Measurements from ENCODE around the gene CNTLN. TPM values are rescaled to one million over a fixed set of nuclear protein-coding genes. Genes with fewer than 3 reads are reported as not detected.

CNTLN gene
- 5.2 and 5.3 TPM in 2 replicates for total RNA-seq (ENCODE audit: low replicate concordance)

GRCh38 chr9:17134396-17135294 lies at the start of gene CNTLN:
Gene CNTLN, plus strand, starts transcription at chr9:17135040. Its CDS starts 26 bp downstream, at chr9:17135066.

Measured in smooth muscle cell of the coronary artery (primary cell).